SHP77 (cell line): ENCODE results near the gene DNAAF5.

Experiments used
- DNase-seq, 2 experiments: peaks; one replicate each; lab custom pipeline; 2025; lab: John Stamatoyannopoulos, UW

The DNAAF5 gene

GRCh38 chr7:726084-726853 lies at the start of gene DNAAF5:
DNAAF5 (plus strand) TSS chr7:726699; CDS start chr7:726721, 22 bp downstream.
- peak; percentile 91 to 96 for DNase-seq

DNA sequence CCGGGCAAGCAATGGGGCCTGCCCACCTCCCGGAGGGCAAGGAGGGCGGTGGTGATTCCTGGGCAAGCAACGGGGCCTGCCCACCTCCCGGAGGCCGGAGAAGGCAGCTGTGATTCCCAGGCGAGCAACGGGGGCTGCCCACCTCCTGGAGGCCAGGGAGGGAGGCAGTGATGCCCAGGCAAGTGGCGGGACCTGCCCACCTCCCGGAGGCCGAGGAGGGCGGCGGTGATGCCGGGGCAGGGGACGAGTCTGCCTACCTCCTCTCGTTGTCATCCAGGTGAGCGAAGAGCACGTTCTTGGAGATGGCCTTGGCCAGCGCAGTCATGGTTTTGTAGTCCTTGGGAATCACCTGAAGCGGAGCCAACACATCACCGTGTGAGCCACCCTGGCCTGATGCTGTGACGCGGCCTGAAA lies 49.5 kb upstream of the DNAAF5 start:
- DNase-seq: no peak

DNA sequence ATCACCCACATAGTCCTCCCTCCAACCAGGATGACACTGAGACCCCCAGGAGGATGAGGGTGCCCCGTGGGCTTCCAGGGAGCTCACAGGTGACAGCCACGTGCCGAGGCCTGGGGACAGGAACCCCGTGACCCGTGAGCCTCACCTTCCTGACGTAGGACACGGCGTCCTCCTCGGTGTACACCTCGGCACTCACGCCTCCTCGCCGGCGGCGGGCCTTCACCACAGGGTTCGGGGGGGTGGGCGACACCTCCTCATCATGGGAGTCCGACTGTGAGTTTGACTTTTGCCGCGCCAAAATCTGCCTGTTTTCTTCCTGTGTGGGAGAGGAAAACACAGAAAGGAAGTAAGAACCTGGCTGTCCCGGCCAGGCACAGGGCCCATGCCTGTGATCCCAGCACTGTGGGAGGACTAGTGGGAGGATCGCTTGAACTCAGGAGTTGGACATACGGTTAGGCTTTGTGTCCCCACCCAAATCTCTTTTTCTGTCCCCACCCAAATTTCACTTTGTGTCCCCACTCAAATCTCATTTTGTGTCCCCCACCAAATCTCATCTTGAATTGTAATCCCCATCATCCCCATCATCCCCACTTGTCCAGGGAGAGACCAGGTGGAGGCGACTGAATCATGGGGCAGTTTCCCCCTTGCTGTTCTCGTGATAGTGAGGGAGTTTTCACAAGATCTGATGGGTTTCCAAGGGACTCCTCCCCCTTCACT lies 45.9 kb upstream of the DNAAF5 start:
- no peak for DNase-seq

- no peak for DNase-seq
Observed at GRCh38 chr7:681551-682307, 44.8 kb upstream of the DNAAF5 start.

DNA sequence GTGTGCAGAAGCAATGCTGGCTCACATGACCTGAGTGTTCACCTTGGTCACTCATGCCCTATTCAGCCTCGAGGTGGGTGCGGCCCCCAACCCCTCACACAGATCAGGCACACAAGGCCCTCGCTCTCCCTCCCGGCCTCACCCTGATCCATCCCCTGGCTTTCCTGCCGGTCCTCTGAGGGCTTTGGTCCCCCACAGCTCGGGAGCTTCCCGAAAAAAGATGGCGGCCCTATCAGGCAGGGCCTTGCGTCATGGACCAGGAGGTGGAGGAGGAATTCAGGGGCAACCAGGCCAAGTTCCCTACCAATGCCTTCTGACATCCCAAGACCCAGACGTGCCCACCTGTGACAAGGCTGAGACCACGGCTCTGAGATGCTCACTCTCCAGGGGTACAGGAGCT lies 43.7 kb upstream of the DNAAF5 start:
- DNase-seq: no peak

DNA sequence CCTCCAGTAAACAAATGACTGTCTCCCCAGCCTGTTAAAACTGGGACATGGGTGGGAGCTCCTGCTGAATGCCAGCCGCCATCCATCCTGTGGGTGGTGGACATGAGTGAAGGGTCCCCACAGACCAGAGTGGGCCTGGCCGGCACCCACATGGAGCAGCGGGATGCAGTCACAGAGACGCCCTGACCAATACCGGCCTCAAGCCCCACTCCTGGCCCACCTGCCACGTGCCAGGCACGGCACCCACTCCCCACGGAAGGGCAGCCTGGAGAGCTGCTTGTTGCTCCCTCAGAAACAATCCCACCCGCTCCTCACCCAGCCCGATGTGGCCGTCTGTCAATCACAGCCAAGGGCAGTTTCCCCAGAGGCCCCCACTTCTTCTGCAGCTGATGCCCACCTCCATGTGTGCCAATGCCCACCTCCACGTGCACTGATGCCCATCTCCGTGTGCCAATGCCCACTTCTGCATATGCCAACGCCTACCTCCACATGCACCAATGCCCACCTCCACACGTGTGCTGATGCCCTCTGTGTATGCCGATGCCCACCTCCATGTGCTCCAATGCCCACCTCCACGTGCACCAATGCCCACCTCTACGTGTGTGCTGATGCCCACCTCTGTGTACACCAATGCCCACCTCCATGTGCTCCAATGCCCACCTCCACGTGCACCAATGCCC lies 42.8 kb upstream of the DNAAF5 start:
- DNase-seq: no peak

DNA sequence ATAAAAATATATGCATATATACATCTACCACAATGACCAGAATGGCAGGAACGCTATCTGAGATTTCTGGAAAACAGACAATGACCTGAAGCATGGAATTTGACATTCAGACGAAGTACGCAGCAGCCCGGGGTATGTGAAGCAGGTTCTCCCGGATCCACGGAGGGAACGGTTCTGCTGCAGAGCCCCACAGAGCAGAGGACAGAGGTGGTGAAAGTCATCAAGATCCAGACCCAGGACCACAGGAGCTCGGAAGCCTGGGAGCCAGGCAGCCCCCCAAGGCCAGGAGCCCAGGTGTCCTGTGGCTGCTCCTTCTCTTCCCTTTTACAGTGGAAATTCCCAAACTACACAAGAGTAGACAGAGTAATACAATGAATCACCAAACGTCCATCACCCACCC lies 42.1 kb upstream of the DNAAF5 start:
- DNase-seq: no peak

GRCh38 chr7:685540-685939 lies 41.0 kb upstream of the DNAAF5 start:
- DNase-seq: no peak

GRCh38 chr7:690478-691360 lies 35.8 kb upstream of the DNAAF5 start:
- no peak for DNase-seq

- no peak for DNase-seq
Observed at GRCh38 chr7:691361-692045, 35.0 kb upstream of the DNAAF5 start.

- no peak for DNase-seq
Observed at GRCh38 chr7:693280-693679, 33.2 kb upstream of the DNAAF5 start.

DNA sequence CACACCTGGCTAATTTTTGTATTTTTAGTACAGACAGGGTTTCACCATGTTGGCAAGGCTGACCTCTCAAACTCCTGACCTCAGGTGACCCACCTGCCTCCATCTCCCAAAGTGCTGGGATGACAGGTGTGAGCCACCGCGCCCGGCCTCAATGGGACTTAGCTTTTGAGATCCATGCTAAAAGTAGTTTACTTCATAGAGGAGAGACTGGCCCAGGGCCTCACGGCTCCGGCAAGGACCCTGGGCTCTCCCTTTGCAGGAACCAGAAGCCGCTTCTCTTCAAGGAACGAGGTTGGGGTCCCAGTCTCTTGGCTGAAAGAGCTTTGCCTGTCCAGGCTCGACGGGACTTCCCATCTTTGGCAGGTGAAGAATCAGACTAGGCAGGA lies 30.1 kb upstream of the DNAAF5 start:
- DNase-seq: no peak

DNA sequence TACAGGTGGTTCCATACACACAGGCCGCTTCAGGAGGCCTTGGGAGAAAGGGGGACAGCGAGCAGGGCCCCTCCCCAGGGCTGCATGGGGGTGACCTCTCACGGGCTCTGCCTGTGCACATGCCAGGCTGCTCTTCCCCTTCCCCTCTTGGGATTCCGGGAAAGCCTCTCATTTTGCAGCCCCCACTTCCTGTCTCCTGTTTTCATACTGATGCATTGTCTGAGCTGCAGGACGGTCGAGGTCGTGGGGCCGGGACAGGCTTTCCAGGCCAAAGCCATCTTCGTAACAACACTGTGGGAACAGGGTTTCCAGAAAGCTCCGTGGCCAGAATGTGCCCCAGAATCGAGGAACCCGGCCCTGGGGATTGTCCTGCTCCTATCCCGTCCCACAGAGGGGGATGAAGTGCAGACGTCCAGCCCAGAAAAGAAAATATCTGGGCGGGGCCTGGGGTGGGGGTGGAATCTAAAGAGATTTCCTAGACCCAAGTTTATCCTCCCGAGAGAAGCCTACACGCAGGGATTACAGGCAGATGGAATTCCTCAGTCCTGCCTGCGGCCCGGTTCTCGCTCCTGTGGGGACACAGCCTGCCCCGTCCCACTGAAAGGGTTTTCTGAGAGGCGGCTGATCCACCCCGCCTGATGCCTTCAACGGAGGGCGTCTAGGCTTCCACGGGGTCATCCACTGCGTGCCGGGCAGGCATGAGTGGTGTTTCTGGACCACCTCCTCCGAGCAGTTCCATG lies 29.5 kb upstream of the DNAAF5 start:
- DNase-seq: no peak

GRCh38 chr7:698515-699475 lies 27.7 kb upstream of the DNAAF5 start:
- DNase-seq: no peak

GRCh38 chr7:699476-700170 lies 26.9 kb upstream of the DNAAF5 start:
- DNase-seq: no peak

DNA sequence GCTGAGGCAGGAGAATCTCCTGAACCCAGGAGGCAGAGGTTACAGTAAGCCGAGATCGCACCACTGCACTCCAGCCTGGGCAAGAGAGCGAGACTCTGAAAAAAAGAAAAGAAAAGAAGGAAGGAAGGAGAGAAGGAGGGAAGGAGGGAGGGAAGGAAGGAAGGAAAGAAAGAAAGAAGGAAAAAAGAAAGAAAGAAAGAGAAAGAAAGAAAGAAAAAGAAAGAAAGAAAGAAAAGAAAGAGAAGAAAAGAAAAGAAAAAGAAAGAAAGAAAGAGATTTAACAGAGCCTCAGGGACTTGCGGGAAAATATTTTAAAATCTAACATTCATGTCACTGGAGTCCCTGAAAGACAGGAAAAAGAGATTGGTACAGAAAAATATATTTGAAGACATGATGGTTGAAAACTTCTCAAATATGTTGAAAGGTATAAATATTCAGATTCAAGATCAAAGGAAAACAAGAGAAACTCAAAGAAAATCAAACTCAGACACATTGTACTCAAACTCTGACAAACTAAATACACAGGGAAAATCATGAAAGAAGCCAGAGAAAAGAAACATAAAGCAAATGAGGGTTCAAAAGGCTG lies 25.3 kb upstream of the DNAAF5 start:
- DNase-seq: no peak

DNA sequence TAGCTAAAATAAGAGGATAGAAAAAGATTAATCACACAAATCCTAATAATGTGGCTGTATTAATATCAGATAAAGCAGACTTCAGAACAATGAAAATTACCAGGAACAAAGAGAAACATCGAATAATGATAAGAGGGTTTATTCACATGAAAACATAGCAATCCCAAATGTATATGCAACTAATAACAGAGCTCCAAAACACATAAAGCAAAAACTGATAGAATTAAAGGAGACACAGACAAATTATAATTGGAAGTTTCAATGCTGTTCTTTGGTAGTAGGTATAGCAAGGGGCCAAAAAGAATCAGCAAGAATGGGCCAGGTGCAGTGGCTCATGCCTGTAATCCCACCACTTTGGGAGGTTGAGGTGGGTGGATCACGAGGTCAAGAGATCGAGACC lies 23.4 kb upstream of the DNAAF5 start:
- DNase-seq: no peak

- DNase-seq: no peak
Observed at GRCh38 chr7:706721-707120, 19.8 kb upstream of the DNAAF5 start.
